ENCODE results near the gene NAA16.

NAA16 gene

GRCh38 chr13:41325752-41326151 is 14.7 kb downstream of the NAA16 start:
- H3K4me1 ChIP-seq (ENCODE audit: control insufficient read depth in 2 of 2, insufficient read depth in 2 of 2, low read length in 2 of 2): no peaks in the 10 kb centered on the region
- peaks cover 6 to 17% of the 10 kb centered on the region in 2 donors for H3K36me3 ChIP-seq (ENCODE audit: control insufficient read depth in 2 of 2, insufficient read depth in 2 of 2, low read length in 2 of 2)
- H3K9me3 ChIP-seq (ENCODE audit: control insufficient read depth in 2 of 2, low read length in 2 of 2): no peaks in the 10 kb centered on the region
- H3K9ac ChIP-seq (ENCODE audit: low read depth in 1 of 2, low read length in 2 of 2): no peak overlapping the region
- no peak overlapping the region for H3K27ac ChIP-seq (ENCODE audit: low read depth in 2 of 2, low read length in 2 of 2)
- no peaks in the 10 kb centered on the region for H3K27me3 ChIP-seq (ENCODE audit: control insufficient read depth in 2 of 2, insufficient read depth in 2 of 2, low read length in 2 of 2)
- no peak overlapping the region for H3K4me3 ChIP-seq (ENCODE audit: low read length in 2 of 2)

DNA sequence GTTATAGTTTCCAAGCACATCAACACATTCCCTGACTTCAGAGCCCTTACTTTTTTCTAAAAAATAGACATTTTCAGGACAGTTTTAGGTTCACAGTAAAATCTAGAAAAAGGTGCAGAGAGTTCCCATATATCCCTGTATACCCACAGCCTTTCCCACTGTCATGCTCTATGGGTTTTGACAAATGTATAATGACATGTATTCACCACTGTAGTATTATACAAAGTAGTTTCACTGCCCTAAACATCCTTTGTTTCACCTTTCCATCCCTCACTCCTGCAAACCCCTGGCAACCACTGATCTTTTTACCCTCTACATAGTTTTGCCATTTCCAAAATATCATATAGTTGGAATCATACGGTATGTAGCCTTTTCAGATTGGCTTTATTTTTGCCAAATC is 15.6 kb downstream of the NAA16 start:
- H3K4me1 ChIP-seq (ENCODE audit: control insufficient read depth in 2 of 2, insufficient read depth in 2 of 2, low read length in 2 of 2): no peaks in the 10 kb centered on the region
- H3K36me3 ChIP-seq (ENCODE audit: control insufficient read depth in 2 of 2, insufficient read depth in 2 of 2, low read length in 2 of 2): peaks cover 6 to 14% of the 10 kb centered on the region in 2 donors
- no peak overlapping the region for H3K27ac ChIP-seq (ENCODE audit: low read depth in 2 of 2, low read length in 2 of 2)
- no peaks in the 10 kb centered on the region for H3K27me3 ChIP-seq (ENCODE audit: control insufficient read depth in 2 of 2, insufficient read depth in 2 of 2, low read length in 2 of 2)
- H3K9ac ChIP-seq (ENCODE audit: low read depth in 1 of 2, low read length in 2 of 2): no peak overlapping the region
- no peaks in the 10 kb centered on the region for H3K9me3 ChIP-seq (ENCODE audit: control insufficient read depth in 2 of 2, low read length in 2 of 2)
- H3K4me3 ChIP-seq (ENCODE audit: low read length in 2 of 2): no peak overlapping the region

- no peak overlapping the region for H3K9ac ChIP-seq (ENCODE audit: low read depth in 1 of 2, low read length in 2 of 2)
- no peak overlapping the region for H3K27ac ChIP-seq (ENCODE audit: low read depth in 2 of 2, low read length in 2 of 2)
- no peak overlapping the region for H3K4me3 ChIP-seq (ENCODE audit: low read length in 2 of 2)
- H3K36me3 ChIP-seq (ENCODE audit: control insufficient read depth in 2 of 2, insufficient read depth in 2 of 2, low read length in 2 of 2): peaks cover 10 to 14% of the 10 kb centered on the region in 2 donors
- no peaks in the 10 kb centered on the region for H3K27me3 ChIP-seq (ENCODE audit: control insufficient read depth in 2 of 2, insufficient read depth in 2 of 2, low read length in 2 of 2)
- H3K9me3 ChIP-seq (ENCODE audit: control insufficient read depth in 2 of 2, low read length in 2 of 2): no peaks in the 10 kb centered on the region
- H3K4me1 ChIP-seq (ENCODE audit: control insufficient read depth in 2 of 2, insufficient read depth in 2 of 2, low read length in 2 of 2): no peaks in the 10 kb centered on the region
Measured at GRCh38 chr13:41327994-41328790, 17.1 kb downstream of the NAA16 start.

DNA sequence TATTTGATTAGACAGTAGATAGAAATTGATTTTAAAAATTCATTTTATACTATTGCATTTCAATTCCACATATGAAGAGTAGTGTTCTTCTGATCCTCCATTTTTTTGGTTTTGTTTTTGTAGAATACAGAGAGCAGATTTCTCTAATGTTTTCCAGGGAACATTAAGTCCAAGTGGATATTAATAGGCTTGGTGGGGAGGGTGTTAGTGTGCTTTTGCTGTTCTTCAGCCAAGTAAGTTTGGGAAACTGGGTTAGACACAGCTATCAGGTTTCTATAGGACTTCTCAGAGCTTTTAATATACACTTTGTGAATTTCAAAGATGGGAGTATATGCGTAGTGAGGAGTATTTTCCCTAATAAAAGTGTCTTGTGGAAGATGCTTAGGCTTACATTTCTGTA is 21.8 kb downstream of the NAA16 start:
- Histone ChIP-seq H3K9me3 (ENCODE audit: control insufficient read depth in 2 of 2, low read length in 2 of 2) (no peaks in the 10 kb centered on the region), H3K9ac (ENCODE audit: low read depth in 1 of 2, low read length in 2 of 2) (no peak overlapping the region), H3K4me1 (ENCODE audit: control insufficient read depth in 2 of 2, insufficient read depth in 2 of 2, low read length in 2 of 2) (no peaks in the 10 kb centered on the region), H3K27me3 (ENCODE audit: control insufficient read depth in 2 of 2, insufficient read depth in 2 of 2, low read length in 2 of 2) (no peaks in the 10 kb centered on the region), H3K4me3 (ENCODE audit: low read length in 2 of 2) (no peak overlapping the region), H3K27ac (ENCODE audit: low read depth in 2 of 2, low read length in 2 of 2) (no peak overlapping the region), H3K36me3 (ENCODE audit: control insufficient read depth in 2 of 2, insufficient read depth in 2 of 2, low read length in 2 of 2) (peaks cover 9 to 19% of the 10 kb centered on the region in 2 donors)

DNA sequence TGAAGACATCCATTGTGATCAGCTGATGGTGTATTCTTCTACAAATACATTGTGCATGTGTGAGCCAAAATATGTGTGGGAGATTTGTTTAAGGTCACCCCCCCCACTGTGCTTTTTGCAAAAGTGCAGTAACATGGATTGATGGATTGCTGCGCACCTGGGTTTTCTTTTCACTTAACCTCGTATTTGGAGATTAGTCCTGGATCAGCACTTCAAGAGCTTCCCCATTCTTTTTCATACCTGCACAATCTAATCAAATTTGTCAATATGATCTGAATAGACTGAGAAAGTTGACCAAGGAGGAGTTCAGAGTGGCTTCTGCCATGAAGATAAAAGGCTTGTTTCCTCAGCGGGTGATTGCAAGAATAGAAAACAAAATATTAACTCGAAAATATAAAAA is 23.7 kb downstream of the NAA16 start:
- no peak overlapping the region for H3K9ac ChIP-seq (ENCODE audit: low read depth in 1 of 2, low read length in 2 of 2)
- no peak overlapping the region for H3K27ac ChIP-seq (ENCODE audit: low read depth in 2 of 2, low read length in 2 of 2)
- H3K9me3 ChIP-seq (ENCODE audit: control insufficient read depth in 2 of 2, low read length in 2 of 2): no peaks in the 10 kb centered on the region
- no peaks in the 10 kb centered on the region for H3K27me3 ChIP-seq (ENCODE audit: control insufficient read depth in 2 of 2, insufficient read depth in 2 of 2, low read length in 2 of 2)
- peaks cover 9 to 19% of the 10 kb centered on the region in 2 donors for H3K36me3 ChIP-seq (ENCODE audit: control insufficient read depth in 2 of 2, insufficient read depth in 2 of 2, low read length in 2 of 2)
- H3K4me1 ChIP-seq (ENCODE audit: control insufficient read depth in 2 of 2, insufficient read depth in 2 of 2, low read length in 2 of 2): no peaks in the 10 kb centered on the region
- H3K4me3 ChIP-seq (ENCODE audit: low read length in 2 of 2): no peak overlapping the region

GRCh38 chr13:41344358-41344757 is 33.3 kb downstream of the NAA16 start:
- Histone ChIP-seq H3K9ac (ENCODE audit: low read depth in 1 of 2, low read length in 2 of 2) (no peak overlapping the region), H3K4me3 (ENCODE audit: low read length in 2 of 2) (no peak overlapping the region), H3K4me1 (ENCODE audit: control insufficient read depth in 2 of 2, insufficient read depth in 2 of 2, low read length in 2 of 2) (peaks cover 0 to 2% of the 10 kb centered on the region in 2 donors), H3K27me3 (ENCODE audit: control insufficient read depth in 2 of 2, insufficient read depth in 2 of 2, low read length in 2 of 2) (no peaks in the 10 kb centered on the region), H3K36me3 (ENCODE audit: control insufficient read depth in 2 of 2, insufficient read depth in 2 of 2, low read length in 2 of 2) (peaks cover 10 to 15% of the 10 kb centered on the region in 2 donors), H3K27ac (ENCODE audit: low read depth in 2 of 2, low read length in 2 of 2) (no peak overlapping the region), H3K9me3 (ENCODE audit: control insufficient read depth in 2 of 2, low read length in 2 of 2) (no peaks in the 10 kb centered on the region)

GRCh38 chr13:41345165-41345913 is 34.3 kb downstream of the NAA16 start:
- no peaks in the 10 kb centered on the region for H3K27me3 ChIP-seq (ENCODE audit: control insufficient read depth in 2 of 2, insufficient read depth in 2 of 2, low read length in 2 of 2)
- peaks cover 0 to 2% of the 10 kb centered on the region in 2 donors for H3K4me1 ChIP-seq (ENCODE audit: control insufficient read depth in 2 of 2, insufficient read depth in 2 of 2, low read length in 2 of 2)
- no peak overlapping the region for H3K9ac ChIP-seq (ENCODE audit: low read depth in 1 of 2, low read length in 2 of 2)
- H3K9me3 ChIP-seq (ENCODE audit: control insufficient read depth in 2 of 2, low read length in 2 of 2): no peaks in the 10 kb centered on the region
- no peak overlapping the region for H3K4me3 ChIP-seq (ENCODE audit: low read length in 2 of 2)
- H3K36me3 ChIP-seq (ENCODE audit: control insufficient read depth in 2 of 2, insufficient read depth in 2 of 2, low read length in 2 of 2): peaks cover 10 to 18% of the 10 kb centered on the region in 2 donors
- no peak overlapping the region for H3K27ac ChIP-seq (ENCODE audit: low read depth in 2 of 2, low read length in 2 of 2)

DNA sequence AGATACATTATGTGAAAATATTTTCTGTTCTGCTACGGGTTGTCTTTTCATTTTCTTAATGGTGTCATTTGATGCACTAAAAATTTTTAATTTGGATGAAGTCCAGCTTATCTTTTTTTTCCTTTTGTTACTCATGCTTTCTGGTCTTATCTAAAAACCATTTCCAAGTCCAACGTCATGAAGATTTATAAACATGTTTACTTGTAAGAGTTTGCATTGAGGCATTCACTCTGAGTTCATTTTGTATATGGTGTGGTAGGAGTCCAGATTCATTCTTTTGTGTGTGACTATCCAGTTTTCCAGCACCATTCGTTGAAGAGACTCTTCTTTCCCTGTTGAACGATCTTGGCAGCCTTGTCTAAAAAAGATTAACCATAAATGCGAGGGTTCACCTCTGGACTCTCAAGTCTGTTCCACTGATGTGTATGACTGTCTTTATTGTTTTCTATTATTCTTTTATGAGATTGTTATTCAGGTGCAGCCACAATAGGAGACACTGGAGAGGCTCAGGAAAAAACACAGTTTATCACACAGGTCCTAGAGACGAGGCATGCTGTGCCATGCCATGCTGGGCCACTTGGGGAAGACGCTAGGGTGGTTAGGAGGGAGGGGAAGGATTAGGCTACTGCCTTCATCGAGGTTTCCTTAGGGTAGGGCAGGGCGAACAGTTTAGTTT is 35.0 kb downstream of the NAA16 start:
- H3K27me3 ChIP-seq (ENCODE audit: control insufficient read depth in 2 of 2, insufficient read depth in 2 of 2, low read length in 2 of 2): no peaks in the 10 kb centered on the region
- H3K9me3 ChIP-seq (ENCODE audit: control insufficient read depth in 2 of 2, low read length in 2 of 2): no peaks in the 10 kb centered on the region
- peaks cover 0 to 2% of the 10 kb centered on the region in 2 donors for H3K4me1 ChIP-seq (ENCODE audit: control insufficient read depth in 2 of 2, insufficient read depth in 2 of 2, low read length in 2 of 2)
- H3K4me3 ChIP-seq (ENCODE audit: low read length in 2 of 2): no peak overlapping the region
- H3K9ac ChIP-seq (ENCODE audit: low read depth in 1 of 2, low read length in 2 of 2): no peak overlapping the region
- H3K36me3 ChIP-seq (ENCODE audit: control insufficient read depth in 2 of 2, insufficient read depth in 2 of 2, low read length in 2 of 2): peaks cover 10 to 18% of the 10 kb centered on the region in 2 donors
- no peak overlapping the region for H3K27ac ChIP-seq (ENCODE audit: low read depth in 2 of 2, low read length in 2 of 2)

- peaks cover 5 to 8% of the 10 kb centered on the region in 2 donors for H3K36me3 ChIP-seq (ENCODE audit: control insufficient read depth in 2 of 2, insufficient read depth in 2 of 2, low read length in 2 of 2)
- no peak overlapping the region for H3K4me3 ChIP-seq (ENCODE audit: low read length in 2 of 2)
- H3K9me3 ChIP-seq (ENCODE audit: control insufficient read depth in 2 of 2, low read length in 2 of 2): no peaks in the 10 kb centered on the region
- H3K9ac ChIP-seq (ENCODE audit: low read depth in 1 of 2, low read length in 2 of 2): no peak overlapping the region
- no peak overlapping the region for H3K27ac ChIP-seq (ENCODE audit: low read depth in 2 of 2, low read length in 2 of 2)
- no peaks in the 10 kb centered on the region for H3K4me1 ChIP-seq (ENCODE audit: control insufficient read depth in 2 of 2, insufficient read depth in 2 of 2, low read length in 2 of 2)
- H3K27me3 ChIP-seq (ENCODE audit: control insufficient read depth in 2 of 2, insufficient read depth in 2 of 2, low read length in 2 of 2): no peaks in the 10 kb centered on the region
Measured at GRCh38 chr13:41352935-41353840, 42.1 kb downstream of the NAA16 start.
